GM12874 (cell line): ENCODE data around the gene ZNF326.
A peak's percentile ranks its signal among the peaks of the same experiment; 100 is the strongest.

Experiments used
- TF ChIP-seq, protein P1 (sequence below): IDR thresholded peaks from 2 replicates; pipeline ENCODE4 v1.5.1; 2011; ENCODE audit warnings: low read depth, mild to moderate bottlenecking, control low read depth, low read length, moderate library complexity; ENCODE audit not compliant: insufficient read depth

ZNF326 gene

DNA sequence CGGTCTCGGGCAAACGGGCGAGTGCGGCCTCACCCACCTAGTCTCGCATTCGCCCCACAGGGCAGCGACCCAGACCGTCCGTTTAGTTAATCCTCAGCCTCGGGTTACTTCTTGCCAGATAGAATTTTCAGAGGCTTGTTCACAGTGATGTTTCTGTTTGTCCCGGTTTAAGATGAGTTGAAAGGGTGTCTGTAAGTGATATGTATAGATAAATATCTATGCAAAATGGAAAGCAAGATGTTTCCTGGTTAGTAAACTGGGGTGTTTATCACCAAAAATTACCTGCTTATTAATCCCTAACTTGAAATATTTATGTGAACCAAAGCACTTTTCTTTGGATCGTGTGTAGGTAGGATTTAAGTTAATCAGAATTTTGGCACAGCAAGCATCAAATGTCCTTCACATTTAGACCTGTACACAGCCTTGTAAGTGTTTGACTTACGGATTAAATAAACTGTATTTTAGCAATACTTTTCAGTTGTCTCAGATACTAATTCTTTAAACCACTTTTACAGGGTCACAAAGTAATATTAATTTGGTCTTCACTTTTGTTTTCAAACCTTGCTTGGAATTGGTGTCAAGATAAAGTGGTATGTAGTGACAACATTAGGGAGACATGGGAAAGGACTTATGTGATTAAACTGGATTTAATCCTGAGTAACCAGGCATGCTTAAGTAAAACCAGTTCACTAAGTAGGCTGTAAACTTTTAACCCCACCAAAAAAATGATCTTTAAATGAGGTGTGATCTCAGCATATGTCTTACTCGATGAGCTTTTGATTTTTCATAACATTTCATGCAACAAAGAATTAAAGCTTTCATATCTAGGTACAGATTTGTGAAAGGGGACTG, 914 bp downstream of the ZNF326 start:
- TF ChIP-seq, protein P1, sequence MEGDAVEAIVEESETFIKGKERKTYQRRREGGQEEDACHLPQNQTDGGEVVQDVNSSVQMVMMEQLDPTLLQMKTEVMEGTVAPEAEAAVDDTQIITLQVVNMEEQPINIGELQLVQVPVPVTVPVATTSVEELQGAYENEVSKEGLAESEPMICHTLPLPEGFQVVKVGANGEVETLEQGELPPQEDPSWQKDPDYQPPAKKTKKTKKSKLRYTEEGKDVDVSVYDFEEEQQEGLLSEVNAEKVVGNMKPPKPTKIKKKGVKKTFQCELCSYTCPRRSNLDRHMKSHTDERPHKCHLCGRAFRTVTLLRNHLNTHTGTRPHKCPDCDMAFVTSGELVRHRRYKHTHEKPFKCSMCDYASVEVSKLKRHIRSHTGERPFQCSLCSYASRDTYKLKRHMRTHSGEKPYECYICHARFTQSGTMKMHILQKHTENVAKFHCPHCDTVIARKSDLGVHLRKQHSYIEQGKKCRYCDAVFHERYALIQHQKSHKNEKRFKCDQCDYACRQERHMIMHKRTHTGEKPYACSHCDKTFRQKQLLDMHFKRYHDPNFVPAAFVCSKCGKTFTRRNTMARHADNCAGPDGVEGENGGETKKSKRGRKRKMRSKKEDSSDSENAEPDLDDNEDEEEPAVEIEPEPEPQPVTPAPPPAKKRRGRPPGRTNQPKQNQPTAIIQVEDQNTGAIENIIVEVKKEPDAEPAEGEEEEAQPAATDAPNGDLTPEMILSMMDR = no peak

- TF ChIP-seq, protein P1 = no peak
Measured at GRCh38 chr1:89996450-89997110, 1.7 kb downstream of the ZNF326 start.

DNA sequence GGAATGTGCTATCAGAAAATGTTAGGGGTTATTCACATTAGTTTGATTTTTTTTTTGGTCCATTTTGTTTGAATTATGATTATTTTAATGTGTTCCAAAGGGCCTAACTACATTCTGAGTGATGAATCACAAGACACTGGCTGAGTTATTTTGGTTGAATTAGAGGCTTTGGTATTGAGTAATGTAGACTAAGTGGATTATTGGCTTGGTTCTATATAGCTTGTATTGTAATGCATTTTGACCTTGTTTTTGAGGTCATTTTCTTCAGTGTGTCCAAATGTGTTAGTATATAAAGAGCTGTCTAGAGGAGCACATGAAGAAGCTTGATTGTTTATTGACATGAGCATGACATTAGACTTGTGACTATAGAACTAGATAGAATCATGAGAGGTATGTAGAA, 3.4 kb downstream of the ZNF326 start:
- TF ChIP-seq, protein P1 = no peak

GRCh38 chr1:89999208-89999607, 4.3 kb downstream of the ZNF326 start:
- TF ChIP-seq, protein P1 = no peak

GRCh38 chr1:89999628-90000027, 4.7 kb downstream of the ZNF326 start:
- TF ChIP-seq, protein P1 = no peak

- TF ChIP-seq, protein P1 = peak; percentile 12; the same call in 1 of the 2 replicates
Measured at GRCh38 chr1:90000934-90001676, 6.2 kb downstream of the ZNF326 start.

- TF ChIP-seq, protein P1 = no peak
Measured at GRCh38 chr1:90007979-90008404, 13.1 kb downstream of the ZNF326 start.
